SK-N-MC (cell line): ENCODE data around the gene CHAT.

Experiments used
- DNase-seq: peaks from one replicate; pipeline ENCODE4 v3.0.0-alpha.2; 2011; ENCODE audit warnings: low read depth, low spot score
- H3K27ac ChIP-seq: fragments of 200-600 bp; sonication (generic); 2 replicates; pipeline ENCODE4 v1.5.1; 2016; ENCODE audit warnings: mixed run types
- H3K36me3 ChIP-seq: fragments of 200-600 bp; sonication (generic); 2 replicates; pipeline ENCODE4 v1.6.1; 2017; ENCODE audit warnings: antibody characterized with exemption, low read length, mixed read lengths; ENCODE audit not compliant: insufficient read depth
- H3K4me3 ChIP-seq: fragments of 200-600 bp; sonication (generic); 2 replicates; pipeline ENCODE4 v1.5.1; 2016
- H3K9ac ChIP-seq: fragments of 200-600 bp; sonication (generic); 2 replicates; pipeline ENCODE4 v1.8.0; 2017; ENCODE audit warnings: mixed run types, mixed read lengths; ENCODE audit not compliant: insufficient read length
- H3K9me3 ChIP-seq: fragments of 200-600 bp; sonication (generic); 2 replicates; pipeline ENCODE4 v1.6.1; 2017; ENCODE audit warnings: low read depth, mild to moderate bottlenecking, antibody characterized with exemption, low read length, moderate library complexity, mixed read lengths
- EZH2 ChIP-seq: fragments of 200-600 bp; sonication (generic); IDR thresholded peaks from one replicate; pipeline ENCODE4 v1.6.1; 2017; ENCODE audit warnings: antibody characterized with exemption
- FOXP2 ChIP-seq: optimal IDR thresholded peaks from 2 replicates; pipeline ENCODE3; 2011; ENCODE audit warnings: mild to moderate bottlenecking, moderate library complexity; ENCODE audit not compliant: insufficient read depth; ENCODE audit errors: extremely low read length, control extremely low read depth
- POLR2AphosphoS5 ChIP-seq: IDR thresholded peaks from 2 replicates; pipeline ENCODE4 v1.6.1; 2012; ENCODE audit warnings: mild to moderate bottlenecking, low read depth, low read length, borderline replicate concordance

Gene CHAT

DNA sequence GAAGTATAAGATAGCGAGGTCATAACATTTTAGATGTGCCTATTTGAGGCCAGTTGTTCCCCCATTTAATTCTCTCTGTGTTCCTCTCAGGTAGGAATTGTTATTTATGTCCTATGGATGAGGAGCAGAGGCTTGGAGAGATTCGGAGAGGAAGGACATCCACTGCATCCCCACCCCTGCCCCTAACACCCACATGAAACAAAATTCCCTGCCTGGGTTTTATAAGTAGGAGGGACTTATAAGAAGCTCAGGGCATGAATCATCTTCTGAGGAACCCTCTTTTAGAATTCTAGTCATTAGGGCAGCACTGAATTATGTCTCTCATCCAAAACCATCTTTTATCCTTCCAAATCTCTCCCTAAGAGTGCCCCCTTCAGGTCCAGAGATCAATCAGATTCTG is 5.0 kb downstream of the CHAT start:
- H3K36me3 ChIP-seq: no peaks in the 10 kb centered on the region
- H3K9me3 ChIP-seq: no peaks in the 10 kb centered on the region
- no peak for TF ChIP-seq EZH2
- no peak for TF ChIP-seq FOXP2
- TF ChIP-seq POLR2AphosphoS5: no peak
- H3K9ac ChIP-seq: no peak overlapping the region
- H3K27ac ChIP-seq: no peak overlapping the region
- no peak for DNase-seq
- H3K4me3 ChIP-seq: no peak overlapping the region

DNA sequence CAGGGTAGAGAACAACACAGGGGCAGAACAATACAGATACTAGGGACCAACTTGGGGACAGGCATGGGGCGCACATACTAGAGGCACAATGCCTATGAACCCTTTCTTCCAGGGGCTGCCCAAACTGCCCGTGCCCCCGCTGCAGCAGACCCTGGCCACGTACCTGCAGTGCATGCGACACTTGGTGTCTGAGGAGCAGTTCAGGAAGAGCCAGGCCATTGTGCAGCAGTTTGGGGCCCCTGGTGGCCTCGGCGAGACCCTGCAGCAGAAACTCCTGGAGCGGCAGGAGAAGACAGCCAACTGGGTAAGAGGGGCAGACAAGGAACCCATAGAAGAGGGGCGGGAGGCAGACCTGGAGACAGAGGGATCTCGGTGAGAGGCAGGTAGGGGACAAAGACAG is 5.8 kb downstream of the CHAT start:
- no peak overlapping the region for H3K27ac ChIP-seq
- H3K4me3 ChIP-seq: no peak overlapping the region
- H3K9me3 ChIP-seq: no peaks in the 10 kb centered on the region
- H3K9ac ChIP-seq: no peak overlapping the region
- DNase-seq: no peak
- TF ChIP-seq EZH2 (no peak), POLR2AphosphoS5 (no peak), FOXP2 (no peak)
- H3K36me3 ChIP-seq: no peaks in the 10 kb centered on the region

GRCh38 chr10:49620286-49620810 is 6.5 kb downstream of the CHAT start:
- no peak for DNase-seq
- TF ChIP-seq FOXP2: no peak
- TF ChIP-seq EZH2: no peak
- no peak for TF ChIP-seq POLR2AphosphoS5
- Histone ChIP-seq H3K9ac (no peak overlapping the region), H3K36me3 (no peaks in the 10 kb centered on the region), H3K9me3 (no peaks in the 10 kb centered on the region), H3K27ac (no peak overlapping the region), H3K4me3 (no peak overlapping the region)

DNA sequence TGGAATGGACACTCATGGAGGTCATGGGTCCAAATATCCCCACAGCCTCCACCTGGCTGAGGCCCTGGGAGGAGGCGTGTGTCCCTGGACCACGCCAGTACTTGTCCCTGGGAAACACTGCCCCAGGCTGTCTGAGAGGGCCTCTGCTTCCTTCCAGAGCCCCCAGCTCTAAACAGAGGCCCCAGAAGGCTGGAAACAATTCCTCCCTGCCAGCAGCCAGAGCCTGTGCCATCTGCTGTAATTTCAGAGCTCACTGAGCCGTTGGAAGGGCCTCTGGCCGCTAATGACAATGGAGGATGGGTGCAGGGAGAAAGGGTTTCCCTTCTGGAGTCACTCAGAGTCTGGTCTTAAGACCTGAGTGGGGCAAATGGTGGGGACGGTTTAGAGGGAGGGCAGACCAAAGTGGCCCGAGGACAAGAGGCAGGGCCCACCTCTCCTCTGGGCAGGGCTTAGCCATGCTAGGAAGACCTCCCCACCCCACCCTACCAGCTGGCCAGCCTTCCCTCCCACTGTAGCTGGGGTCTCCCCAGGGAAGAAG is 7.1 kb downstream of the CHAT start:
- Histone ChIP-seq H3K36me3 (no peaks in the 10 kb centered on the region), H3K9me3 (no peaks in the 10 kb centered on the region), H3K9ac (no peak overlapping the region), H3K27ac (no peak overlapping the region), H3K4me3 (no peak overlapping the region)
- no peak for DNase-seq
- TF ChIP-seq POLR2AphosphoS5: no peak
- no peak for TF ChIP-seq EZH2
- no peak for TF ChIP-seq FOXP2

DNA sequence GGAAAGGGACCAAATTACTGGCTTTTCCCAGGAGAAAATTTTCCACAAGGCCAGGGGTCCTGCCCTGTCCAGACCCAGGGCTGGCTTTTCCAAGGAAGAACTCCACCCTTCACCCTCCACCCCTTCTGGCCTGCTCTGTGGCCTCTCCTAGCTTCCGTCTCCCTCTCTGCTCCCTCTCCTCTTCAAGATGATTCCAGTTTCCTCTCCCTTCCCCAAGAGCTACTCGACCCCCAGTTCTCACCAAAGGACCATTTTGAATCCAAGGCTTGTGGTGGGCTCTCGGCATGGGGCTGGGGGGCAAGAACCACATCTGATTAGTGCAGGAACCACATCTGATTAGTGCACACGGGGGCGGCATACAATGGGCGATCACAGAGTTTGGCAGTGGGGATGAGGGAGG is 7.7 kb downstream of the CHAT start:
- no peak overlapping the region for H3K27ac ChIP-seq
- no peak overlapping the region for H3K4me3 ChIP-seq
- no peaks in the 10 kb centered on the region for H3K9me3 ChIP-seq
- H3K9ac ChIP-seq: no peak overlapping the region
- H3K36me3 ChIP-seq: no peaks in the 10 kb centered on the region
- DNase-seq: no peak
- TF ChIP-seq FOXP2 (no peak), EZH2 (no peak), POLR2AphosphoS5 (no peak)

DNA sequence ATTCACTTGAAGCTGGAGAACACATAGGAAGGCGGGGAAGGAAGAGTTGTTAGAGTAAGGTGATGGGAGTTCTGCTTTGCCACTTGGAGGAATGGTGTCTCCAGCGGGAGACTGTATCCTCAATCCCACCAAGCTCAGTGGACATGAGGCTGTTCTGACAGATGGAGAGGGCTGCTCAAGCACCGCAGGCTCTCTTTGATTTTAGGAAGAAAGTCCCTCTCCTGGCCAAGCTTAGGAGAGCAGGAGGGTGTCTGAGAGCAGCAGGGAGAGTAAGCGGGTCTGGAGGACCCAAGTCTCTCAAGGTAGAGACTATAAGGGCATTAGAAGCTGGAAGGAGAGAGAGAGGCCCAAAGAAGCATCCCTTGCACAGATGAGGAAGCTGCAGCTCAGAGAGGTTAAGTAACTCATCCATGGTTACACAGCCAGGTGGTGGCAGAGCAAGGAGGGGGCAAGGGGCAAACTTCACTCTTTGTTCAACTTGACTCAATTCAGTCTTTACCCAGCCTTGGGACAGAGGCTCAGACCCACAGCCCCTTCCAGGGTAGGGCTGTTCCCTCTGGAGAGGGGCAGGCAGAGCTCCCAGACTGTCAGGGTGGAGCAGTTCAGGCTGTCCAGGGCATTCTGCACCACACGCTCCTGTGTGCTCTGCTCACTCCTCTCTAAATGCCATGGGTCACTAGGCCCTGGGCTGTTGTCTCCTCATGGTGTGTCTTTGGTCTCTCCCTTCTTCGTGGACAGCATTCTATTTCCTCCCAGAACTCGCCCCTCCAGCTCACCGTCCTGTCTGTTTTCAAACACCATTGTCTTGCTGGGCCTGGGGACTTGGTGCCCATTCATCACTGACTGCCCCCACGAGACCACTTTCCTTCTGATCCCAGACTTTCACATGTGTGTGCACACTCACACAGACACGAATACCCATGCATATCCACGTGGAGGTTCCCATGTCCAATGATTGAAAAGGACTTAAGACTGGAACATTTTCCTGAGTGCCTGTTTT is 8.9 kb downstream of the CHAT start:
- TF ChIP-seq POLR2AphosphoS5 (no peak), FOXP2 (no peak), EZH2 (no peak)
- DNase-seq: no peak
- Histone ChIP-seq H3K9me3 (no peaks in the 10 kb centered on the region), H3K36me3 (no peaks in the 10 kb centered on the region), H3K4me3 (no peak overlapping the region), H3K27ac (no peak overlapping the region), H3K9ac (no peak overlapping the region)

DNA sequence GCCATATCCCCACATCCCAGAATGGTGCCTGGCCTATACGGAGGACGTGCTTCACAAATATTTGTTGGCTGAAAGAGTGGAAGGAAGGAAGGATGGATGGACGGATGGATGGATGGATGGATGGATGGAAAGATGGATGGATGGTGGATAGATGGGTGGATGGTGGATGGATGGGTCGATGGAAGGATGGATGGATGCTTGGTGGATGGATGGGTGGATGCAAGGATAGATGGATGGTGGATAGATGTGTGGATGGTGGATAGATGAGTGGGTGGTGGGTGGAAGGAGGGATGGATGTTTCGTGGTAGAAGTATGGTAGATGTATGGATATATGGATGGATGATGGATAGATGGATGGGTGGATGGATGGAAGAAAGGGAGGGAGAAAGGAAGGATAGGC is 10.8 kb downstream of the CHAT start:
- Histone ChIP-seq H3K9ac (no peak overlapping the region), H3K4me3 (no peak overlapping the region), H3K27ac (no peak overlapping the region), H3K36me3 (no peaks in the 10 kb centered on the region), H3K9me3 (no peaks in the 10 kb centered on the region)
- TF ChIP-seq EZH2 (no peak), POLR2AphosphoS5 (no peak), FOXP2 (no peak)
- DNase-seq: no peak

- Histone ChIP-seq H3K27ac (no peak overlapping the region), H3K36me3 (no peaks in the 10 kb centered on the region), H3K9me3 (no peaks in the 10 kb centered on the region), H3K4me3 (no peak overlapping the region), H3K9ac (no peak overlapping the region)
- DNase-seq: no peak
- no peak for TF ChIP-seq FOXP2
- no peak for TF ChIP-seq EZH2
- no peak for TF ChIP-seq POLR2AphosphoS5
Measured at GRCh38 chr10:49625411-49625810, 11.6 kb downstream of the CHAT start.
